Stomach smooth muscle (tissue), 2 donors: ENCODE data around the gene TAF7L.
"Not testable (repeated sequence)": the region's sequence is repeated elsewhere in the genome, so short reads cannot be mapped to it uniquely, and the experiment has no call there.

ENCODE experiments used
- H3K27ac ChIP-seq: one replicate; pipeline ENCODE4 v1.7.0; 2013; ENCODE audit warnings: mild to moderate bottlenecking, low read length, inconsistent platforms
- H3K27me3 ChIP-seq, 2 donors: one replicate each; pipeline ENCODE4 v1.7.0; 2013; ENCODE audit warnings: low read length in 2 of 2; ENCODE audit not compliant: insufficient read depth in 2 of 2, control insufficient read depth in 1 of 2
- H3K36me3 ChIP-seq, 2 donors: one replicate each; pipeline ENCODE4 v1.7.0; 2013; ENCODE audit warnings: low read length in 2 of 2; ENCODE audit not compliant: control insufficient read depth in 2 of 2, insufficient read depth in 2 of 2
- H3K4me1 ChIP-seq: one replicate; pipeline ENCODE4 v1.7.0; 2013; ENCODE audit warnings: low read length; ENCODE audit not compliant: control insufficient read depth, insufficient read depth
- H3K4me3 ChIP-seq, 2 donors: one replicate each; pipeline ENCODE4 v1.7.0; 2013; ENCODE audit warnings: low read length in 2 of 2
- H3K9ac ChIP-seq, 2 donors: one replicate each; pipeline ENCODE4 v1.7.0; 2013; ENCODE audit warnings: low read length in 2 of 2, mild to moderate bottlenecking in 1 of 2
- H3K9me3 ChIP-seq, 2 donors: one replicate each; pipeline ENCODE4 v1.7.0; 2013; ENCODE audit warnings: low read length in 2 of 2; ENCODE audit not compliant: control insufficient read depth in 2 of 2
- donor health status: healthy.
- donor health status: Pancreatic carcinoma.

Gene TAF7L

GRCh38 chrX:101290957-101291603, at the start of gene TAF7L:
Gene TAF7L (minus strand): TSS chrX:101291334. CDS start chrX:101287543, 3,791 bp downstream.
- no peaks in the 10 kb centered on the region for H3K9me3 ChIP-seq
- peaks cover 0 to 3% of the 10 kb centered on the region in 2 donors for H3K27me3 ChIP-seq
- no peak within 1 kb of the TSS for H3K9ac ChIP-seq
- H3K36me3 ChIP-seq = no peaks in the 10 kb centered on the region
- H3K4me3 ChIP-seq = peak within 1 kb of the TSS in 1 of 2 donors; percentile 36
- H3K4me1 ChIP-seq = peaks cover 3% of the 10 kb centered on the region
- no peak within 1 kb of the TSS for H3K27ac ChIP-seq

GRCh38 chrX:101337776-101338271, 46.7 kb upstream of the TAF7L start:
- no peaks in the 10 kb centered on the region for H3K36me3 ChIP-seq
- H3K9me3 ChIP-seq = no peaks in the 10 kb centered on the region
- peaks cover 0 to 2% of the 10 kb centered on the region in 2 donors for H3K27me3 ChIP-seq
- H3K27ac ChIP-seq = no peak overlapping the region
- no peaks in the 10 kb centered on the region for H3K4me1 ChIP-seq
- no peak overlapping the region for H3K9ac ChIP-seq
- H3K4me3 ChIP-seq = no peak overlapping the region

GRCh38 chrX:101334310-101334709, 43.2 kb upstream of the TAF7L start:
- H3K9me3 ChIP-seq, H3K9ac ChIP-seq: not testable (repeated sequence)

GRCh38 chrX:101326600-101326999, 35.5 kb upstream of the TAF7L start:
- not testable (repeated sequence) for H3K27ac ChIP-seq, H3K4me1 ChIP-seq, H3K4me3 ChIP-seq, H3K36me3 ChIP-seq, H3K9ac ChIP-seq, H3K27me3 ChIP-seq, H3K9me3 ChIP-seq

More at GRCh38 chrX:101334310-101334709, 43.2 kb upstream of the TAF7L start:
- not testable (repeated sequence) for H3K27me3 ChIP-seq, H3K4me1 ChIP-seq, H3K4me3 ChIP-seq, H3K27ac ChIP-seq, H3K36me3 ChIP-seq

- no peaks in the 10 kb centered on the region for H3K4me1 ChIP-seq
- H3K9ac ChIP-seq = no peak overlapping the region
- no peaks in the 10 kb centered on the region for H3K9me3 ChIP-seq
- H3K27ac ChIP-seq = no peak overlapping the region
- H3K36me3 ChIP-seq = no peaks in the 10 kb centered on the region
- no peak overlapping the region for H3K4me3 ChIP-seq
- peaks cover 0 to 7% of the 10 kb centered on the region in 2 donors for H3K27me3 ChIP-seq
Observed at GRCh38 chrX:101303790-101304189, 12.7 kb upstream of the TAF7L start.

- H3K36me3 ChIP-seq, H3K4me1 ChIP-seq, H3K9me3 ChIP-seq, H3K27me3 ChIP-seq, H3K4me3 ChIP-seq, H3K9ac ChIP-seq, H3K27ac ChIP-seq: not testable (repeated sequence)
Observed at GRCh38 chrX:101295603-101296002, 4.5 kb upstream of the TAF7L start.

GRCh38 chrX:101287402-101287801, 3.7 kb downstream of the TAF7L start:
- Histone ChIP-seq H3K4me1 (peaks cover 3% of the 10 kb centered on the region), H3K27ac (no peak overlapping the region), H3K4me3 (no peak overlapping the region), H3K9me3 (no peaks in the 10 kb centered on the region), H3K36me3 (no peaks in the 10 kb centered on the region), H3K9ac (no peak overlapping the region), H3K27me3 (peaks cover 0 to 3% of the 10 kb centered on the region in 2 donors)

- no peak overlapping the region for H3K9ac ChIP-seq
- H3K9me3 ChIP-seq = no peaks in the 10 kb centered on the region
- H3K27me3 ChIP-seq = no peaks in the 10 kb centered on the region
- no peaks in the 10 kb centered on the region for H3K36me3 ChIP-seq
- no peaks in the 10 kb centered on the region for H3K4me1 ChIP-seq
- H3K4me3 ChIP-seq = no peak overlapping the region
- no peak overlapping the region for H3K27ac ChIP-seq
Observed at GRCh38 chrX:101276238-101276637, 14.9 kb downstream of the TAF7L start.

GRCh38 chrX:101274198-101274597, 16.9 kb downstream of the TAF7L start:
- Histone ChIP-seq H3K27ac (no peak overlapping the region), H3K4me3 (no peak overlapping the region), H3K4me1 (no peaks in the 10 kb centered on the region), H3K9ac (no peak overlapping the region), H3K9me3 (no peaks in the 10 kb centered on the region), H3K27me3 (no peaks in the 10 kb centered on the region), H3K36me3 (no peaks in the 10 kb centered on the region)

GRCh38 chrX:101265869-101266428, 25.2 kb downstream of the TAF7L start:
- Histone ChIP-seq H3K4me1 (no peaks in the 10 kb centered on the region), H3K27me3 (peaks cover 0 to 9% of the 10 kb centered on the region in 2 donors), H3K9ac (no peak overlapping the region), H3K27ac (no peak overlapping the region), H3K36me3 (no peaks in the 10 kb centered on the region), H3K9me3 (no peaks in the 10 kb centered on the region), H3K4me3 (no peak overlapping the region)

GRCh38 chrX:101263766-101264165, 27.4 kb downstream of the TAF7L start:
- no peaks in the 10 kb centered on the region for H3K36me3 ChIP-seq

More at GRCh38 chrX:101263766-101264165, 27.4 kb downstream of the TAF7L start:
- H3K27ac ChIP-seq = no peak overlapping the region
- H3K27me3 ChIP-seq = peaks cover 0 to 11% of the 10 kb centered on the region in 2 donors
- no peaks in the 10 kb centered on the region for H3K9me3 ChIP-seq
- no peaks in the 10 kb centered on the region for H3K4me1 ChIP-seq
- no peak overlapping the region for H3K4me3 ChIP-seq
- H3K9ac ChIP-seq = no peak overlapping the region
